GM19324 (cell line): ENCODE measurements around the gene RPL23.

ENCODE experiments used
- ATAC-seq: cut with Tn5 transposase; IDR thresholded peaks from one replicate; pipeline ENCODE4 v1.9.1; 2021; ENCODE audit warnings: mild to moderate bottlenecking, moderate library complexity; ENCODE audit not compliant: unreplicated experiment, low FRiP score

The RPL23 gene

GRCh38 chr17:38885044-38885727 lies 31.7 kb upstream of the RPL23 start:
- ATAC-seq: no peak

DNA sequence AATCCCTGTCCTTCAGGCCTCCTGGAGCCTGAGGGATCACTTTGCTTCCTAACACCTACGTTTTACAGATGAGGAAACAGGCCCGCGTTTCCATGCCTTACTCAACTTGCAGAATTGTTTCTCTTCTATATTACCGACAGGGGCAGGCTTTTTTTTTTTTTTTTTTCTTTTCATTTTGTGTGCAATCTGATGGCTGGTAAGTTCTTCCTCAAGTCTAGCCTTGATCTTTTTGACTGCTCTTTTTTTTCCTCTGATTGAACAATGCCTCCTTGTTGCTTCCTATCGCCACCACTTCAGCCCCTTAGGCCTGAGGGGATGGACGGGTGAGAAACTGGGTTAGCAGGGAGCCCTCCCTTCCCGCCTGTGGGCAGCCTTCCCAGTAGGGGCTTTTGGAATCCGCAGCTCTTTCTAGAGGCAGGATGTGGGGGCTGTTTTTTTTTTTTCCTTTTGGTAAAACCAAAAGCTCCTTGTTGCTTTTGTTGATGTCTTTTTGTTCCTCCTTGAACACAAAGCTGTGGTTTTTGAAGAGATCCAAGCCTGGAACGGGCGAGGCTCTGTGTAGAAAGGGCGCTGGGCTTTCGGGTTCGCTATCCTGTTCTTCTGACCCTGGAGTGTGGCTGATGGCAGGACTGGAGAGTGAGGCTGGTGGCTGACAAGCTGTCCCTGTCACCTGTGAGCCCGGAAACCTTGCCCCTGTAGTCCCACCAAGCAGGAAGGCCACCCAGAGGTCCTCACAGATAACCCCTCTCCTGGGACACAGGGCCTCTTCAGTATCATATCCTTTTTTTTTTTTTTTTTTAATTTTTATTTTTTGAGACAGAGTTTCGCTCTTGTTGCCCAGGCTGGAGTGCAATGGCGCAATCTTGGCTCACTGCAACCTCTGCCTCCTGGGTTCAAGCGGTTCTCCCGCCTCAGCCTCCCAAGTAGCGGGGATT lies 30.3 kb upstream of the RPL23 start:
- ATAC-seq: no peak

- ATAC-seq: no peak
Measured at GRCh38 chr17:38882870-38883269, 29.3 kb upstream of the RPL23 start.

- ATAC-seq: no peak
Measured at GRCh38 chr17:38881600-38882191, 28.2 kb upstream of the RPL23 start.

DNA sequence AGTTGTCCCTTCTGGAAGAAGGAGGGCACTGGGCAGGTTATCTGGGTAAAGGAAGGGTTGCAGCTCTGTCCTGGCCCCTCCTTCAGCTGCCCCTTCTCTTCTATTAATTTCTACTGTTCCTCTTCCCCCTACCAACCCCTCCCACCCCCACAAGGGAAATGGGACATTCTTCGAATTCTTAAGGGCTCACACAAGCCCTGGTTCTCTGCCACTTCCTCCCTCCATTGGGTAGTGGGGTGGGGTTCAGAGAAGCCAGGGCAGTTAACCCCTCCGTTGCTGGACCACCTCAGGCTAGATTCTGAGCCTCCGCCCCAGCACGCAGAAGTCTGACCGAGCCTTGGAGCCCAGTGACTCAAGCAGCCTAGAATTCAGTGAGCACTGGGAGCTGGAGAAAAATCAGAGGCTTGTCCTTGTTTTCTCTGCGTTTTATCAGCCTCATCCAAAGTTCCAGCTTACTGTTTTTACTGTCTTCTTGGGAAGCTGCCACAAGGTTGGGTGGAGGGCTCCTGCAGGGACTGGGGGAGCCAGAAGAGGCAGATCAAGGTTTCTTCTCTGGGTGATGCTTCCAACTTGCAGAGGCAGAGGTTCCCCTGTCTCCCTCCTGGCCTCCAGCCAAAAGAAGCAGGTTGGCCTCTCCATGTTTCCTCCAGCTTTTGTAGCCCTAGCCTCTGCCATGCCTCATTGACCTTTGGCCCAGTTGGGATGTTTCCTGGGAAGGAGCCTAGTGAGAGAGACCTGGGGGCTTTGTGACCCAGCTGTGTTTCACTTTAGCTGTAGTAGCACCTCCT lies 26.6 kb upstream of the RPL23 start:
- ATAC-seq: no peak

DNA sequence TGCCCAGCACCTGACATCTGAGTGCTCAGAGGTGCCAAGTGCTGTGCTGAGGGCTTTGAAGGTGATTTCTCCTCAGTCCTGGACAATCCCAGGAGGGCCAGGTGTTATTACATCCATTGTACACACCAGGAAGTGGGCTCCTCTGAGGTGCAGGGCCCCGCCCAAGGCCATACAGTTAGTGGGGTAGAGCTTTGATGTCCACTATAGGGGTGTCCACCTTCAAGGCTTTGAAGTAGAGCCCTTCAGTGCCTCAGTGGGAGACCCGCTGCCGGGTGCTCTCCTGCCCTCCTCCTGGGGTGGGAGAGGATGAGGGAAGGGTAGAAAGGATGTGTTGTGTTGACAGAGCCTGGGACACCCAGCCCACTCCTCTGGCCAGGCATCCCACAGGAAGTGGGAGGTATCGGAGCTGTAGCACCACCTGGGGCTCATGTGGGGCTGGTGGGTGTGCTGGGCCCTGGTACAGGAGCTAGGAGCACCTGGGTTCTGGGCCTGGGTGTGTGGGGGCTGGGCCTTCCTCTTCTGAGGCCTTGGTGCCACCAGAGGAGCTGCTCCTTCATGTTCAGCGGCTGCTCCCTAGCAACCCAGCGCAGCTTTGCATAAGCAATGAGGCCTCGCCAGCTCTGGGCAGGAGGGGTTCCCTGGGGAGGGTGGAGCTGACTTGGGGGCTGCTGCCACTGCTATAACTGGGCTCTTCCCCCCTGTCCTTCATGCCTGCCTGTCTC lies 23.8 kb upstream of the RPL23 start:
- ATAC-seq: no peak

GRCh38 chr17:38875477-38876075 lies 22.1 kb upstream of the RPL23 start:
- ATAC-seq: no peak

GRCh38 chr17:38874505-38875400 lies 21.2 kb upstream of the RPL23 start:
- no peak for ATAC-seq

- no peak for ATAC-seq
Measured at GRCh38 chr17:38873640-38874380, 20.3 kb upstream of the RPL23 start.

- no peak for ATAC-seq
Measured at GRCh38 chr17:38872671-38873385, 19.3 kb upstream of the RPL23 start.

GRCh38 chr17:38872027-38872511 lies 18.5 kb upstream of the RPL23 start:
- no peak for ATAC-seq

DNA sequence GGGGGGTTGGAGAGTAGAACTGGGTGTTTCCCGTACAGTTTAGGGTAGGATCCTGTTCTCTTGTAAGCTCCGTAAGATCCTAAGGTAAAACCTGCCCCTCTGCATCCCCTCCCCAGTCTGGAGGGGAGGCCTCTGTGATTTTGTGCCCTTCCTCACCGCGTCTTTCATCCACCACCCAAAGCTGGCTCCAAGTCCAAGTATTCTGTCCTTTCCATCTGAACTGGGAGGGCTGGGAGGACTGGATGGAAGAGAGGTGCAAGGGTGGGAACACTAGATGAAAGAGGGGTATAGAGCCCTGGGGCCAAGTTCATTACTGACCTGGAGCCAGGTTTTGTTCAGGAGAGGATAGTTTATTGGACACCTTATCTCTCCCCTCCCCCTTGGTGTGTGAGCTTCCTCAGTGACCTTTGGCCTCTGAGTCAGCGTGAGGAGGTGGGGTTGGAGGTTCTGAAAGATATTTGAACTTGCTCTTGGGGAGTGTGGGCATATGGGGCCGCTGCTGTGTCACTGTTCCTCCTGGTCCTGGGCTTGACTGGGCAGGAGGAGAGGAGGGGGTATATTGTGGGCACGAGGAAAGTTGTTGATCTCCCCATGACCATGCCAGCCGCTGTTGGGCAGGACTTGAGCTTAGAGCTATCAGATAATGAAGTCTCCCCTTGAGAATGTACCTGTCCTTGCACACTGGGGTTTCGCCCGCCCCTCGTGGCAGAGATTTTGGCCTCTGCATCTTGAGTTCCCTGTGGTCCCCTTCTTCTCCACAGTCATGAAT lies 17.9 kb upstream of the RPL23 start:
- no peak for ATAC-seq

- ATAC-seq: peak; percentile 28
Measured at GRCh38 chr17:38870259-38871165, 17.0 kb upstream of the RPL23 start.

DNA sequence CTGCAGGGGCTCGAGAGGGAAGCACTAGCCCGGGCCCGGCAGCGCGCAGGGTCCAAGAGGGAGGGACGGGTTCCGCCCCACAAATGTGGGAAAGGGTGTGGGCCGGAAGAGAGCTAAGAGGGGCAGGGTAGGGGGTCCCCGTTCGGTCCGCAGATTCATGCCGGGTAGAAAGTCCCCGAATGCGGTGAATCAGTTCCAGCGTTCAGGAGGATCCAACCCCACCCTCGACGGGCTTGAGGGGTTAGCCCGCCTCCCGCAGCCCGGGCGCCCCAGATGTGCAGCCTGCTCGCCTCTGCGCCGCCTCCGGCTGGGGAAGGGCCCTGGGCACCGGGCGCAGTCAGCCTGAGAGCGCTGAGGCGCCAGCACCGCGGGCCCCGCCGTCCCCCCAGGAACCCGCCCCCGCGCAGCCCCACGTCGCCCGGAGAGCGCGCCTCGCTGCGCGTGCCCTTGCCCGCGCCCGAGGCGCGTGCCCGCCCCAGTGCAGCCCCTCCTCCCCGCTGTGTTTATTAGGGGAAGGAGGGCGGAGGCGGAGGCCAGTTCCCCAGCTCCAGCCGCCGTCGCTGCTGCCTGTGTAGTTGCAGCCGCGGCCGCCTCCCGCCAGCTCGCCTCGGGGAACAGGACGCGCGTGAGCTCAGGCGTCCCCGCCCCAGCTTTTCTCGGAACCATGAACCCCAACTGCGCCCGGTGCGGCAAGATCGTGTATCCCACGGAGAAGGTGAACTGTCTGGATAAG lies 16.2 kb upstream of the RPL23 start, which contains the start of gene LASP1:
LASP1 (plus strand) TSS at position 533 of the 733 bp plus-strand sequence; CDS start at position 665, 132 bp downstream.
- ATAC-seq: peak; percentile 58
